Measurements from ENCODE around the gene RHD.
"Not testable (repeated sequence)": the region's sequence is repeated elsewhere in the genome, so short reads cannot be mapped to it uniquely, and the experiment has no call there.

RHD gene

GRCh38 chr1:25309486-25309885 is 37.2 kb downstream of the RHD start:
- DNase-seq, result not testable (repeated sequence)

GRCh38 chr1:25312806-25313470 is 40.6 kb downstream of the RHD start:
- DNase-seq, result not testable (repeated sequence)

GRCh38 chr1:25320314-25320938 is 48.1 kb downstream of the RHD start:
- DNase-seq, result peak; percentile 1

- not testable (repeated sequence) for DNase-seq
These were observed 49.8 kb downstream of the RHD start for GRCh38 chr1:25322127-25322526.

DNA sequence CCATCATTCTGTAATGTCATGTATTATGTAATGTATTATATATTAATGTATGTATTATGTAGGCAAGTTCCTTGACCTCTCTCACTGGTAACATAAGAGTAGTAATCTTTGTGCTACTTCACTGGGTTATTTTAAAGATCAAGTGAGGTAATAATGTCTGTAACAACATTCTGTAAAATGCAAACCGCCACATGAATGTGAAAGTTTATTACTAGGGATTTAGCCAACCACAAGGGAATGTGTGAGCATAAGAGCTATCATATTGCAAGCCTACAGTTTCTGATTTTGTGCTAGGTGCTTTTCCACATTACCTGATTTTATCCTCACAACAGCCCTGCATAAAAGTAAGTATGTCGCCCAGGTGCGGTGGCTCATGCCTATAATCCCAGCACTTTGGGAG is 52.1 kb downstream of the RHD start:
- not testable (repeated sequence) for DNase-seq

DNA sequence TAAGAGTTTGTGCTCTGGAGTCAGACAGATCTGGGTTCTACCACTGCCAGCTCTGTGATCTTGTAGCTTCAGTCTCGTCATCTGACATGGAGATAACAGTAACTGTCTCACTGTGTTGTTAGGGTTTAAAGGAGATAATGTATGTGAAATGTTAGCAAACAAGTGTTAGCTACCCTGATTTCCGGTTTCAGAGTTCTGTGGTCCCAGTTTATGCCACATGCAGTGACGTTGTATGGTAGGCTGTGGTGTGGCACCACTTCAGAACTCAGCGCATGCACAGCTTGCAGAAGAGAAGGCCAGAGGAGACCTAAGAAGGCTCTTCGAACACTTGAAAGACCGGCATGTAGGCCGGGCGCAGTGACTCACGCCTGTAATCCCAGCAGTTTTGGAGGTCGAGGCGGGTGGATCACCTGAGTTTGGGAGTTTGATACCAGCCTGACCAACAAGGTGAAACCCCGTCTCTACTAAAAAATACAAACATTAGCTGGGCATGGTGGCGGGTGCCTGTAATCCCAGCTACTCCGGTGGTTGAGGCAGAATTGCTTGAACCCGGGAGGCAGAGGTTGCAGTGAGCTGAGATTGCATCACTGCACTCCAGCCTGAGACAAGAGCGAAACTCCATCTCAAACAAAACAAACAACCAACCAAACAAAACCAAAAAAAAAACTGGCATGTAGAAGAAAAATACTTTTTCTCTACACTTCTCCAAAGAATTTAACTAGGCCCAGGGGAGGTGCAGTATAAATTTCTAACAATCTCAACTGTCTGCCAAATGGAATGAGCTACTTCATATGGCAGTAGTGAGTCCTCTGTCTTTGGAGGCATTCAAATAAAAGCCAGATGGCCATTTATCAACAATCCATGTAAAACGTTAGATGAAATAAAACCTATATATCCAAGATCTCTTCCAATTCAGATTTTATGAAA is 55.8 kb downstream of the RHD start:
- DNase-seq, result not testable (repeated sequence)

- DNase-seq, result not testable (repeated sequence)
These were observed 56.5 kb downstream of the RHD start for GRCh38 chr1:25328791-25329185.

DNA sequence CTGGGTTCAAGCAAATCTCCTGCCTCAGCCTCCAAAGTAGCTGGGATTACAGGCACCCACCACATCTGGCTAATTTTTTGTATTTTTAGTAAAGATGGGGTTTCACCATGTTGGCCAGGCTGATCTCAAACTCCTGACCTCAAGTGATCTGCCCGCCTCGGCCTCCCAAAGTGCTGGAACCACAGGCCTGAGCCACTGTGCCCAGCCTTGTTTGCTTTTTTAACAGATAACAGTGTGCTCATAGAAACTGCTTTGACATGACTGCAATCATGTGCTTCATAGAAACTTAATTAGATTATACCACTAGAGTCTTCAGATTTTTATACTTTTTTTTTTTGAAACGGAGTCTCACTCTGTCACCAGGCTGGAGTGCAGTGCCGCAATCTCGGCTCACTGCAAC is 57.0 kb downstream of the RHD start:
- not testable (repeated sequence) for DNase-seq

- not testable (repeated sequence) for DNase-seq
These were observed 57.6 kb downstream of the RHD start for GRCh38 chr1:25329950-25330349.

GRCh38 chr1:25336922-25337354 is 64.6 kb downstream of the RHD start:
- DNase-seq, result peak; percentile 35

DNA sequence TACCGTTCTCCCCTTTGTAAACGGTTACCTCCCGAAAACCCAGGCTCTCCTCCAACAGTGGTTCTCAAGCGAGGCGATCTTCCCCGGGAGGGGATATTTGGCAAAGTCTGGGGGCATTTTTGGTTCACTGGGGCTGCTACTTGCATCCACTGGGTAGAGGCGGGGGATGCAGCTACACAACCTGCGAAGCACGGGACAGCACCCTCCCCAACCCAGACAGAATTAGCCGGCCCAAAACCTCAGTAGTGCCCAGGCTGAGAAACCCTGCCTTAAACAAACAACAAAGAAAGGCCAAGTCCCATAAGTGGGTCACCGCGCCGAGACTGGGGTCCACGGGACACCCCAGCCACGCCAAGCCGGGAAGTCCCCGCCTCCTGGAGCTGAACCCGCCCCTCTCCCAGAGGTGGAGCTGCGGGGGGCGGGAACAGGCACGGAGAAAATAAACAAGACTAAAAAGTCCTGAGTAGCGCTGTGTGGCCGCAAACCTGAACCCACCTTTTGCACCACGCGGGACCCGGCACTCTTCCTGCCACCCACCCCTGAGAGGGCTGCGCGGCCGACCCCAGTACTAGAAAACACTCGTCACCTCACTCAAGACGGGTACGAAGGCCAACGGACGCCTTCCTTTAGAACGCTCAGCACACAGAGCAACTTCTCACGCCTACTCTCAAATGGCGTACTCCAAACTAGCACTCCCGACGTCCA is 65.3 kb downstream of the RHD start:
- DNase-seq, result peak; percentile 65

GRCh38 chr1:25338188-25338981 is 66.1 kb downstream of the RHD start, which contains the start of gene TMEM50A:
TMEM50A (plus strand) TSS chr1:25338334; CDS start chr1:25340487, 2,153 bp downstream.
- DNase-seq, result peak; percentile 96

DNA sequence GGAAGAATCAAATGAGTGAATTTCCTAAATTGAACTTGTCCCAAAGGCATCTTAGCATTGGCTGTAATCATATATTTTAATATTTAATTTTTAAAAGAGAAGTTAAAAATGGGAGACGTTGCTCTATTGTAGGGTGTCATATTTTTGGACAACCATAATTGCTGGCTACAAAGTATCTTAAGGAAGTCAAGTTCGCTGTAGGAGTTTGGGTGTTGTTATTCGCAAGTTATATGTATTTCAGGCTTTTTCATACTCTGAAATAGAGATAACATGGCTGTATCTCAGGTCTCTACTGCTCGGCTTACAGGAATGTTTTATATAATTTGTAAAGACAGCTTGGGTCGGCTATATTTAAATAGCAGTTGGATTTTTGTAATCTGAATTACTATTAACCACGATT is 66.7 kb downstream of the RHD start:
- DNase-seq, result no peak

GRCh38 chr1:25341746-25342145 is 69.4 kb downstream of the RHD start:
- DNase-seq, result no peak

GRCh38 chr1:25342846-25343245 is 70.5 kb downstream of the RHD start:
- DNase-seq, result no peak

GRCh38 chr1:25343872-25344271 is 71.6 kb downstream of the RHD start:
- no peak for DNase-seq

DNA sequence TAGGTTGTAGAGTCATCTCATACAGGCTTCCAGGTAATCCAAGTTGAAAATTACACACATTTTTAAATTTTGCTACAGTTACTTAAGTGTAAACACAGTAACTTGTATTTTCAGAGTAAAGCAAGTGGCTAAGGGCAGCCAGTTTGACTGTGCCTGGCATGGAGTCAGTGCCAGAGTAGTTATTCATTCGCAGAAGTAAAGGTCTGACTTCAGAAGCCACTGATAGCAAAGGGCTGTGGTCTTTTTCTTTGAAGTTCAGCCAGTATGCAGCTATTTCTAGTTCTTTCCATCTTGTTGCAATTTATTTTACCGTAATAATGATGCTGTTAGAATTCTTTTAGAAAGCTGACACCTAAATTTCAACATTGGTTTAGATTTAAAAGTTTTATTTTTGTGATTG is 75.2 kb downstream of the RHD start:
- no peak for DNase-seq

DNA sequence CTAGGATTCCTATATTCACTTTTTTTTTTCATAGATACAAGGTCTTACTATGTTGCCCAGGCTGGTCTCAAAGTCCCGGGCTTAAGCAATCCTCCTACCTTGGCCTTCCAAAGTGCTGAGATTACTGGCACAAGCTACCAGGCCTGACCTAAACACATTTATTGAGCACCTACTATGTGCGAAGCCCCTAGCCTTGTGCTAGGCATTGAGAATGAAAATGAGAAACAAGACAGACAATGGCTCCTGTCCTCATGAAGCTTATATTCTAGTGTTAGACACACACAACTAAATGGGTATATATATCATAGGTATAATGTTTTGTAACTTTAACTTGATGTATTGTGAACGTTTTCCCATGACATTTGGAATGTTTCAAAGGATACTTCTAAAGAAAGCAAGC is 77.3 kb downstream of the RHD start:
- DNase-seq, result no peak

DNA sequence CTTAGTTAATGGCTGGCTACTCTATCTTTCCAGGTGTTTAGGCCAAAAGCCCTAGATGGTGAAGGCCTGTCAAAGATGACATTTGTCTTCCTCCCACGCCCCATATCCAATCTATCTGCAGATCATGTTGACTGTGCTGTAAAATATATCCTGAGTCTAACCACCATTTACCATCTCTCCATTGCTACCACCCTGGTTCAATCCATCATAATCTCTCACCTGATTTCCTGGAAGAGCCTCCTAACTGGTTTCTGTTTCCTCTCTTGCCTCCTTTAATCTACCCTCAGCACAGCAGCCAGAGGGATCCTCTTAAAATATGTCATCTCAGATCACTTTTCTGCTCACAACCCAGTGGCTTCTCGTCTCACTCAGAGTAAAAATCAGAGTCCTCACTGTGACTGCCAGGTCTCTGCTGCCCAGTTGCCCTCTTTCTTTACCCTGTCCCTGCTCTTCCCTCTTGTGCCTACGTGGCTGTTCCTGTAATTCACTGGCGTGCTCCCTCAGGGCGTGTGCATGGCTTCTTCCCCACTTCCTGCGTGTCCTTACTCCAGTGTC is 83.6 kb downstream of the RHD start:
- DNase-seq, result no peak

DNA sequence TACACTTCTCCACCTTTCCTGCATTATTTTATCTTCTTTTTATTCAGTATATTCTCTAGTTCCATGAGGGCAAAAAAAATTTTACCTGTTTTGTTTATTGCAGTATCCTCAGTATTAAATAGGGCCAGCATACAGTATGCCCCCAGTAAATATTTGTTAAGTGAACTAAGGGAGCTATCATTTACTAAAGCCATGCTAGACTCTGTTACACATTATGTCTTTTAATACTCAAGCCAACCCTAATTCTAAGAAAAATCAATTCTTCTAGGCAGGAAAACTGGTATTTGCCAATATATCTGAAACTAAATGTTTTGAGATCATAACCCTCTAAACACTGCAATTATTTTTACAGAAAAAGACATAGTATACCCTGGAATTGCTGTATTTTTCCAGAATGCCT is 84.1 kb downstream of the RHD start:
- DNase-seq, result no peak

DNA sequence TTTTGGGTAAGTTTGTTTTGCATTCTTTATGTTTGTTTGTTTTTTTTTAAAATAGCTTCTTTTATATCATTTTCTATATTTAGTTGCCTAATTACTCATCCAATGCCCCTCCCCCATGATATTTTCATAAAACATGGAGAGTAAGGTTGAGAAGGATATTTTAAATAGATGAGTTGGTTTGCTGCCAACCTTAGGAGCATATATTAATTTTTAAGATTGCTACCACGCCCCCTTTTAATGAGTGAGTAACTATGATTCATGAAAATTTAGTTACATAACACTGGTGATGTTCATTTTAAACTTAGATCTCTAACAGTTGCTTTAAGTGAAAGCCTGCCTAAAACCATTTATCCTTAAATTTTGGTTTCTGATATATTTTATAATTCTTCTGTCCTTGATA is 84.5 kb downstream of the RHD start:
- no peak for DNase-seq
